Effector CD4-positive, alpha-beta T cell (primary cell): ENCODE results near the gene CRHR1.

Experiments
- DNase-seq: peaks from one replicate; pipeline ENCODE4 v3.0.0-alpha.2; 2020

Gene CRHR1

DNA sequence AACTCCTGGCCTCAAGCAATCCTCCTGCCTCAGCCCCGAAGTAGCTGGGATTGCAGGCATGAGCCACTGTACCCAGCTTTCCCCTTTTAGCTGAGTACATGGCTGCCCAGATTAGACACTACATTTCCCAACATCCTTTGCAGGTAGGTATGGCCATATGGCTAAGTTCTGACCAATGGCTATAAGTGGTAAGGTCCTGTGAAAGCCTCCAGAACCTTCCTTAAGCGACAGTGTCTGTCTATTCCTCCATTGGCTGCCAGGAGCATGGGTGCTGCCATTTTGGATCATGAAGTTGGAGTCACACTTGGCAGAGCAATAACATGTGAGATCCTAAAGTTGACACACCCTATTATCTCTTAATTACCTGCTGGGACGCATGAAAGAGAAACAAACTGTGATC lies 24.4 kb upstream of the CRHR1 start:
- DNase-seq: no peak

DNA sequence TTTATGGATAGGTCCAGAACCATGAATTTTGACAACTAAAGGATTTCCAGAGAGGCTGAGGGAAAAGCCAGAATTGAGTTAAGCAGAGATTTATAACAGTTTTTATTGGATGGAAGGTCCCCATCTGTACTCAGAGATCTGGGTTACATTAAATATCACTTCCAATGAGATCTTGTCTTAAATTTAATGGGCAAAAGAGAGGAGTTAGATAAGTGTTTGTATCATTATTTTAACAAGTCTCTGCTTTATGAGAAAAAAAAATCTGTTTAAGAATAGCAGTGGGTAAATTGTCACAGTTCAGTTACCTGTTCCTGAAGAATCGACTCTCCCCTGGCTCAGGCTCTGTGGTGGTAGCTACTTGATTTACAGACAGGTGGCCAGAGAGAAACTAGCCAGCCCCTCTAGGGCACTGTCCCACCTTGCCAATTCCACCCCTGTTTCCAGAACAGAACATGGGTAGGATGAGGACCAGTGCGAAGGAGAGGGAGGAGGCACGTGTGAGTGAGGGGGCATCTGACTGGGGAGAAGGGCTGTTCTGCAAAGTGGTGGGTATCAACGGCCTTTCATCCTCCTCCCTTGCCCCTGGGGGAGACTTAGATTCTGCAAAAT lies 22.1 kb upstream of the CRHR1 start:
- no peak for DNase-seq

DNA sequence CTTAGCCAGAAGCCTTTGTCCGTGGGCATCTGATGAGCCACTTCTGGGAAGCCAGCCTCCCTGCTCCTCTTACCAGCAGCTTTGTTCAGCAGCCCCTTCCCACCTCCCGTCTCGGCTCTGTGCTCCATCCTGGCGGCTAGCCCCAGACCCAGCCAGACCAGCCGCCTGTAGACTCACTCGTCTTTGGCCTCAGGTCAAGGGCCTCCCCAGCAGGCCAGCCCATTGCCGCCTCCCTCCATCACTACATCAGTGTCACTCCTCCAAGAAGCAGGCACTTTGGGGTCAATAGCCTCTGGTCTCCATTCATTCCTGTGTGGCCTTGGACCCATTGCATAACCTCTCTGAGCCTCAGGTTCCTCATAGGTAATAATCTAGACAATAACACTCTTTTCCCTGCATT lies 20.9 kb upstream of the CRHR1 start:
- DNase-seq: no peak

DNA sequence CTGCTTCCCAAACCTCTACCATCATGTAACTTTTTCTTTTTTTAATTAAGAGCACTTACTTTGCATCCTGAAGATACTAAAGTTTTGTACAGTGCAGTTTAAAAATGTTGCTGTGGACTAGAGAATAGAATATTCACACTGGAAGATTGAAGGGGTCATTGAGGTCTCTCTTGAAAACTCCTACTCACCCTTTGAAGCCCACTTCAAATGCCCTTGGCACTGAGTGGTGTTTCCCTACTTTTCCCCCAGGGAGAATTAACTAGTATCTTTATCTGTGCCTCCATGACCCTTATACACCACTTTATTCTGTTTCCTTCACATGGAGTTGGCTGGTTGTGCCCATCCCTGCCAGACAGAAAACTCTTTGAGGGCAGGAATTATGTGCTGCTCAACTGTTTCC lies 19.6 kb upstream of the CRHR1 start:
- DNase-seq: no peak

DNA sequence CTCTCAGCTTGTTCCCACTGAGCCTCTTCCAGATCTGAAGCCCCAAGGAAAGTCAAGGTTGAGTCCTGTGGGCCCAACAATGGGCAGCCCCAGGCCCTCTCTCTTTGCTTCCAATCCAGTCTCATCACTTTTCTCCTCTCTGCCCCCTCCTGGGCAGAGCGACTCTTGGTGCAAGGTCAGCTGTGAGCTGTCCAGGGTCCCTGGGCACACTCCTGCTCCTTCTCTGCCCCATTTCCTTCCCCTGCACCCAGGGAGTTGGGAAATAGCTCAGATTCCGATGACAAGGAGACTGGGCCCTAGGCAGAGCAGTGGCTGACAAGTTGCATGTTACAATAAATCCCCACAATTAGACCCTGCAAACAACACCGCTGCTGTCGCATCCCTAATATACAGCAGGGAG lies 16.1 kb upstream of the CRHR1 start:
- no peak for DNase-seq

DNA sequence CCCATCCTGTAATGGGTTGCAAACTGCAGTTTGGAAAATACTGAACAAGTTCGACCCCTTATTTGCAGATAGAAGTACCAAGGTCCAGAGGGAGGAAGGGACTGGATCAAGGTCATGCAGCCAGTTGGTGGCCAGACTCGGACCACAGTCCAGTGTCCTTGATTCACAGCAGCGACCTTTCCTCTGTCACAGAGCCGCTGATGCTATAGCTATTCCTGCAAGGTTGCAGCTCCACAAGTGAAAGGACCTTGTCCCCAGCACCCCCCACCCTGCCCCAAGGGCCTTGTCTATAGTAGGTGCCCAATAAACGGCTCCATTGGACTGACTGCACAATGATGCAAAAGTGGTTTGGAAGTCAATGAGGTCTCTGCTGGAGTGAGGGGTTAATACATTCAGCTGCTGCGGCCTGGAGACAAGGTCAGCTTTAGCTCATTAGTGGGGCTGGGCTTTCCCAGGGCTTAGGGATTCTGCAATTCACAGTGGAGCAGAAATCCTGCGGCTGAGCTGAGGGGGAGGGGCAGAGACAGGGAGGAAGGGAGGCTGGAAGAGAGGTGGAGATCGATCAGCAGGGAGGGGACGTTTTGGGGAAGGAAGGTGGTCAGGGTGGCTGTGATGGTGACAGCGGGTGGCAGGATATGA lies 13.4 kb upstream of the CRHR1 start:
- no peak for DNase-seq

DNA sequence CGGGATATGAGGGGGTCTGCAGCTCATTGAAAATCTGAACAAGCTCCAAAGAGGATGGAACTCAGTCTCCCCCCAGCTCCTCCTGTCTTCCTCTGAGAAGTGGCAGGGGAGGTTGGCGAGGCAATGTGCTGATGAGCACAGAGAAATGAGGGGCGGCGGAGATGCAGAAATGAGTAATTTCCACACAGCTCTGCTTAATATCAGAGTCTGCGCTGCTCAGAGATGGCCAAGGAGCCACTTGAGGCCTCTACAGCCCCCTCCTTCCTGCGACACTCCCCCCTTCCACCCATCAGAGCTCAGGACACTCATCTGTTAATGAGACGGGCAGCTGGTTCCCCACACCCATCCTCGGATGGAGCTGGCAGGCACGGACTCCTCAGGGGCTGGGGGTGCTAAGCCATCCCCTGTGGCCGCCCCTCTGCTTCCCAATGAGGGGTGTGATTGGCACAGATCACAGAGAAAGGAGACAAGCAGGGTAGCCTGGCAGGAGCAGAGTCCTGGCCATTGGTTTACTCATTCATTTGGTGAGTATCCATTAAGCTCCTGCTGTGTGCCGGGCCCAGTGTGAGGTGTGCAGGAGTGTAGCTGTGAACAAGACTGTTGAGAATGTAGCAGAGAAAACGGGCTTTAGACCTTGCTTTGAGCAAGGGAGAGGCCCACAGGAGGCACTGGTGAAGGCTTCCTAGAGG lies 12.7 kb upstream of the CRHR1 start:
- DNase-seq: no peak

DNA sequence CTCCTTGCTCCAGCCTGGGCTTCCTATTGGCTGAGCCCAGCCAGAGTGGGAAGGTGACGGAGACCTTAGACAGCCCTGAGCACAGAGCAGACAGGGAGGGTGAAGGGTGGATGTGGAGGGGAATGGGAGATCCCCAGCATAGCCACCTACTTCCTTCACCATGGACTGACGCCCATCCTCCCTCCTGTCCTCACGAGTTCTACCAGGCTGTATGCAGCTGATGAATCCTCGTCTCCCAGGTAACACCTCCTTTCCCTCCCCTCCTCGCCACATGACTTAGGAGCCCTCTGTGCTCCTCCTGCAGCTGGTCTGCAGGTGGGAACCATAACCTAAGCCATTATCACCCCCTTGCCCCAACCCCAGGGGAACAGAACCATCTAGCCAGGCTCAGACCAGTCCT lies 9.0 kb upstream of the CRHR1 start:
- DNase-seq: no peak

DNA sequence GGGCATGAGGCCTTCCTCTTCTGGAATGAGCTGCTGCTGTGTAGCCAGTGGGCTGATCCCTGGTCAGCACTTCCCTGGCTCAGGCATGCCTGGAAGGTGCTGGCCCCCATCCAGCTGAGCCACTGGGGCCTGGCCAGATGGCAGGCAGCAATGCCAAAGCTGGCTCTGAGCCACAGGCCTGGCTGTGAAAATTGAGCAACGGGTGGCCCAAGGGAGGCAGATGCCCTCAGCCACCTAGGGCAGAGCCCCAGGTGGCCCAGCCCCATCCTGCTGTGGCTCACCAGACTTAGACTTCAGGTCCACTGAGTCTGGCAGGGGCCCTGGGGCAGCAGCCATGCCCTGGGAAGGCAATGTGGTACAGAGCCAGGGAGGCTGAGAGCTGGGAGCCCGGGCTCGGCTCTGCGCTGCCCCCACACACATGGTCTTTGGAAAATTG lies 8.5 kb upstream of the CRHR1 start:
- DNase-seq: no peak

DNA sequence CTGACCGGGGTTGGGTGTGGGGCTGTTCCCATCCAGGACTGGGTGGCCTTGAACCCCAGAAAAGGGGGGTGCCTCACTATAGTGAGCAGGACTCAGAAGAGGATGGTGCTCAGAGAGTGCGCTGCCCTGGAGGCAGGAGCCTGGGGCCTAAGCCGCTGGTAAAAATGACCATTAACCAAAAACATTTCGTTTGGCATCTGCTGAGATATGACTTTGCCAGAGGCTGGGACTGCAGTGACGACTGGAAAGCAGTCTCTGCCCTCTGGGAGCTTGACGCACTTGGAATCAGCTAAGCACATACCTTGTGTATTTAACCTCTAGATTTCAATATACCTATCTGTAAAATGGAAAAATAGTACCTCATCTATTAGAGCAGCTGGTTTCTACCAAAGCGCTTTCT lies 7.2 kb upstream of the CRHR1 start:
- no peak for DNase-seq

DNA sequence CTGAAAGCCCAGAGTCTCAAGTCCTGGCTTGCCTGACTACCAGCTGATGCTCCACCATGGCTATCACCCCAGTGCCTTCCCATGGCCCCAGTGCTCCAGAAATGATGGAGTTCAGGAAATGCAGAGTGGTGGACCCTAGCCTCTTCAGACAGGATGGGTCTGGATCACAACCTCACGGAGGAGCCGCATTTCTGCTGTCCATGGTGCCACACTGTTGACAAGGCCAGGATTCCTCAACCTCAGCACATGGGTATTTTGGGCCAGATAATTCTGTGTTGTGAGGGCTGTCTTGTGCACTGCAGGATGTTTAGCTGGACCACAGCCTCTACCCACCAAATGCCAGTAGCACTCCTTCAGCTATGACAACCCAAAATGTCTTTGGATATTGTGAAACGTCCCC lies 6.7 kb upstream of the CRHR1 start:
- no peak for DNase-seq

DNA sequence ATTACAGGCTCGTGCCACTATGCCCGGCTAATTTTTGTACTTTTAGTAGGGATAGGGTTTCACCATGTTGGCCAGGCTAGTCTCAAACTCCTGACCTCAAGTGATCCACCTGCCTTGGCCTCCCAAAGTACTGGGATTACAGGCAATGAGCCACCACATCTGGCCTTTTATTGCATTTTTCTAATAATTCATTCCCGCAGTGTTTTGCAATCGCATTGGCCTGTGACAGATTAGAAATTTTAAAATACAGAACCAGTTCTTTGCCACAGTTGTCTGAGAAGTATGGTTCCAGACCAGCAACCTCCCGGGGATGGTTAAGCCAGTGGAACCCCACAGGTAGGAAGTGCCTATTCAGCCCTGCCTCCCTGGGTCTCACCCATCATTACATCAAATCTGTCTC lies 3.2 kb upstream of the CRHR1 start:
- DNase-seq: no peak

DNA sequence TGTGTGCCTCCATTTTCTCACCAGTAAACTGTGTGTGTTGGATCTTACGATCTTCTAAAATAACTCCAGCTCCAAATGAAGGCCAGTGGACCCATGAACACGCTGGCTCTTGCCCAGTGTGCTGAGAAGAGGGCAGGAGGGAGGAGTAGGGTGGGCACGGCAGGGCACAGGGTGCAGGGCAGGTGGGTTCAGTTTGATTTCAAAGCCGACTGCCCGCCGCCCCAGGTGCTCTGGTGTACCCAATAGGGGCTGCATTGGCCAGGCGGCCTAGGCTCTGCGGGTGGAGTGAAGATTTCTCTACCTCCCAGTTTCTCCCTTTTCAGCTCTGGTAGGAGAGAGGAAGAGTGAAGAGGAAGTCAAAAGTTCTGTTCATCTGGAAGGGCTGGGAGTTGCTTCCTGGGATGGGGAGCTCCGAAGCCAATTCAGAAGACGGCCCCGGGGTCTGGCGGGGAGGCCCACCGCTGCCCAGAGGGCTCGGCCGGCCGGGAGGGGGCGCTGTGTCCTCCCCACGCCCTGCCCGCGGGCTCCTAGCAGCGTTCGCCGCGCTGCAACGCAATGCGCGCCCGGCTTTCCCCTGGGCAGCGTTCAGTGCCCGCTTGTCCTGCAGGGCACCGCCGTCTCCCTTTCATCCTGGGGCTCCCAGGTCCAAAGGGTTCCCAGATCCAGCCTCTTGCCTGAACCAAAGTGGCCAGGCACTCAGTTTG lies 1.1 kb upstream of the CRHR1 start:
- DNase-seq: no peak

DNA sequence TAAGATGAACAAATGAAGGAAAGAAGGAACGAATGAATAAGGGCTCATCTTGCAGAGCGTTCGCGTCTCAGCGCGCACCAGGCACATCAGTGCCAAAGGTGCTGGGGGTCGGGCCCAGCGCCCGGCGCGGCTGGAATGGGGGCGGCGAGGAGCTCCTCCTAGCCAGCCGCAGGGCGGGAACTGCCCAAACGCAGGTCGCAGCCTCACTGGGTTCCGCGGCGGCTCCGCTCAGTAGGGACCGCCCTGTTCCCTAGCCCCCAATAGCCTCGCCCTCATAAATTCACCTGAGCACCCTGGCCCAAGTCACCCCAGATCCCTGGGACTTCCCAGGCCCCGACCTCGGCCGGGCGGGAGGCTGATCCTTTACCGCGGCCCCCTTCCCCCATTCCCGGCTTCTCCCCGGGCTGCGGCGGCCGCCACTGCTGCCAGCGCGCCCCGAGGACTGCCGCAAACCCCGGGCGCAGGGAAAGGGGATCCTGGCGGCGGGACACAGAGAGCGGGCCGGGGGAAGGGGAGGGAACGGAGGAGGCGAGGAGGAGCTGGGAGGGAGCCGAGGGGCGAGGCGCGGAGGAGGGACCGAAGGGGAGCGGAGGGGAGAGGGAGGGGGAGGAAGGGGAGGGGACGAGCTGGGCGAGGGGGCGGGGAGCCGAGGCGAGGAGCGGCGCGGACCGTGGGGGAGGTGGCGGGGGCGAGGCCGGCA lies 377 bp upstream of the CRHR1 start:
- DNase-seq: no peak

DNA sequence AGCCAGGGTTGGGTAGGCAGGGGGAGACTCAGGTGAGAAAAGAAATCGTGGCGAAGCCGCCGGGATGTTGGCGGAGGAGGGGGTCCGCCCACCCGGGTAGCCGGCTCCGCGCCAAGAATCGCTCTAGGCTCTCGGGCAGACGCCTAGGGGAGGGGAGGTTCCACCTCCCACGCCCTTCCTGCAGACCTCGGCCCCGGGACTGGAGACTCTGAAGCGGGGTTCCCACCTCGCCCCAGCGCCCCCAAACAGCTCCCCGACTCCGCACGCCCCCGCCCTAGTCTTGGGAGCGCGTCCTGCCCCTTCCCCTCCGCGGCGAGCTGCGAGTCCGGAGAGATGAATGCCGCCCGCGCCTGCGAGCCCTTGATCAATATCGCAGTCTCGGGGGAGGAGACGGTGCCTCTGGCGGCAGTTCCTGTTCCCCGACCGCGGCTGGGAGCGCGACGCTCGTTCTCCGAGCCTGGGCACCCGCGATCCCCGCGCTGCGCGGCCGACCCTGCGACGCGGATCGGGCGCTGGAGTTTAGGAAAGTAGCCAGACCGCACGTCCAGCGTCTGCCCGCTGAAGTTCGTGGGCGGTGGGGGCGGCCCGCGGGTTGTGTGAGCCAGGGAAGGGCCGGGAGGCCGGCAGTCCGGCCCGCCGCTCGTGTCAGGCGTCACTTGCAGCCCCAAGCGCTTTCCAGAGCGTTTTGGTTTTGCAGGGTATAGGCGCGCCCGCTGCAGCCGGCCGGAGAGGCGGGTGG lies 790 bp downstream of the CRHR1 start:
- peak; percentile 7 for DNase-seq

DNA sequence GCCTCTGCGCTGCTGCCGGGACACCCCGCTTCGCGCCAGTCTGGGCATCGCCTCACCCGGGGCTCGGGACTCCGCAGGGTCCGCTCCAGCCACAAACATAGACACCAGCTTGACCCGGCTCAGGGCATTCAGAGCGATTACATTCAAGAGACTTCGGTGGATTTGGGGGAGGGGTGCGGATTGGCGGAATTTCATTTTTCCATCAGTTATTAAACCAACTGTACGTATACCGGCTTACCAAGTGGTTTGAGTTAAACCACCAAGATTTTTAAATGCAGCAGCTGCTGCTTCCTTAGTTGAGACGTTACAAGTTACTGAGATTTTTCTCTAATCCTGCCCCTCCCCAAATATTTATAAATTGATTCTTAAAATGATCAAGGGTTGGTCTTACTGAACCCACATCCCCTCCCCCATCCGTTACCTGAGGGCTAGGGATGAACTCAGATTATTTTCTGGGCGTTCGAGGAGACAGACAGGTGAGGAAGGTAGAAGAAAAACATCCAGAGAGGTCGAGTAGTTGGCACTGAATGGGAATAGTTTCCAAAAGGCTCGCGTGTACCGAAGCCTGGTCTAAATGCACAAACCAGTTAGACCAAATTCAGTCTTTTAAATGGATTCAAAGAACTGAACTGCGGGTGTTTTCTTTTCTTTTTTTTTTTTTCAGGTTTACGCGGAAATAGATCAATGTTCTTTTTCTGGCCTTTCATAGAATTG lies 1.5 kb downstream of the CRHR1 start:
- DNase-seq: no peak

DNA sequence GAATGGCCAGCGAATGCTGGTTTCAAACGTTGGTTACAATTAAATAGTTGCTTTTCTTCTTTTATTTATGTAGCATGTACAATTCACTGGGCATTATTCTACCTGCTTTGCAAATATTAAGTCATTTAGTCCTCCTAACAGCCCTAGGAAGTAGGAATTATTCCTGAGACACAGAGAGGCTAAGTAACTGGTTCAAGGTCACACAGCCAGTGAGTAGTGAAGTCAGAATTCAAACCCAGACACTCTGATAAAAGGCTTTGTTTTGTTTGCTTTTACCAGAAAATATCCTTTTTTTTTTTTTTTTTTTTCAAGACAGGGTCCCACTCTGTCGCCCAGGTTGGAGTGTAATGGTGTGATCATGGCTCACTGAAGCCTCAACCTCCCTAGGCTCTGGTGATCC lies 2.2 kb downstream of the CRHR1 start:
- DNase-seq: no peak

DNA sequence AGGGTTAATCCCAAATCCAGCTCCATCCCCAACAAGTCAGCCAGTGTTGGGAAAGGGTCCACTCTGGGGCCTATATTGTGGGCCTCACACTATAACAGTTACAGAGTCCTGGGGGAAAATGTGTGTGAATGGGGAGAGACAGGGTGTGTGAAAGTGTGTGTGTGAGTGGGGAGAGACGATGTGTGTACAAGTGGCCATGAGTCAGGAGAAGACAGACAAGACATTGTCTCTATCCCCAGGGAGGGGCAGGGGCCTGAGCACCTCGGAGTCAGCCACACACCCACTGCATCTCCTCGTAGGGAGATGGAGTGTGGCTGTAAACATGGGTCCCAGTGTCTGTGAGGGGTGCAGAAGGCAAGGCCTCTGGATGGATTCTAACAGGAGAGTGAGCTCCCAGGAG lies 2.9 kb downstream of the CRHR1 start:
- DNase-seq: no peak

DNA sequence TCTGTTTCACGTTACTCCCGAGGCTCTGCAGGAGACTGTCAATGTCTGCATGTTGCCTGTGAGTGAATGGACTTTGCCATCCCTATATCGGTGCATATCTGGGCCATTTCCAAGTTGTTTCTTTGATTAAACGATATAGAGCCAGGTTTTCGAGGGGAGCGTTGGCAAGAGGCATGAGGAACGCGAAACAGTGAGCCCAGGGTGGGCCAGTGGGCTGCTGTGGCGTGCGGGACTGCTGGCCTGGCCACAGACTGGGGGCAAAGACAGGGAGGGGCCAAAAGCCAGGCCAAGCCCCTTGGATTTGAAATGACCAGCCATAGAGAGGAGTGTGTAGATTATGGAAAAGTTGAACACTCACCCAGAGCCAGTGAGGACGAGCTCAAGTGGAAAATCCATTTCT lies 3.5 kb downstream of the CRHR1 start:
- no peak for DNase-seq

DNA sequence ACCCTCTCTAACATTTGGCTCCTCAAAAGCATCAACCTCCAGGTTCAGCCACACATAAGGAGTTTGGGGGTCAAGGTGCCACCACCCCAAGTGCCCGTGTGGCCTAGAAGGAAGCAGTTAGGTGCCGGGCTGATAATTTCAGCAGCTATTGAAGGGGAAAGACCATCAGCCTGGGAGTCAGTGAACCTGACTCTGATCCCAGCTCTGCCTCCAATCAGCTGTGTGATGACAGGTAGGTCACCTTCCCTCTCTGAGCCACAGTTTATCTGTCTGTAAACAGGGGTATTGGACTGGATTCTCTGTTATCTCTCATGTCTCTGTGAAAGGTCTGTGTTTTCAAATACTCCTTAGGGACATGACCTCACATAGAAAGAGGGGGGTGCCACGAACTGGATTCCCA lies 3.9 kb downstream of the CRHR1 start:
- DNase-seq: no peak

DNA sequence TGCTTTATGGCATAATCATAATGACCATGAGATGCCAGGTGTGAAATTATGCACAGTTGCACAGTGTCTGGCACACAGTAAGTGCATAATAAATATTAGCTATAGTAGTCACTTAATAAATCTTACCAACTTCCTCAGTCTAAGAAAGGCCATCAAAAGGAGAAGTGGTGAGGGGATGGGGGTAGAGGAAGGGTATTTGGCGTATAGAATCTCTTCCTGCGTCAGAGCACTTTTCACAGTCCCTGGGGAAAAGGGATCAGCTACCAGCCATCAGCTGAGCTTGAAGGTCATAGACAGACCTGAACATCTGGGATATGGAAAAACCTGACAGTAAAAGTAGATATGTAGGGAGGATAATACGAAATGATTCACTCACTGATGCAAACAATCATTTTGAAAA lies 5.8 kb downstream of the CRHR1 start:
- DNase-seq: no peak
